IMR-90 (cell line): ENCODE data around the gene SNX32. TPM values are rescaled to one million over a fixed set of nuclear protein-coding genes. Genes with fewer than 3 reads are reported as not detected.

ENCODE experiments used
- polyA plus RNA-seq, 3 experiments: library from polyadenylated mRNA; depleted of rRNA; stranded (reverse); fragments of >200 nt; gene quantifications; 2 replicates each; pipeline ENCODE4 v1.2.3, GENCODE V29; 2012; ENCODE audit warnings: low replicate concordance in 1 of 3
- total RNA-seq: library from RNA; depleted of rRNA; stranded (reverse); fragments of >200 nt; gene quantifications from 2 replicates; pipeline ENCODE4 v1.2.3, GENCODE V29; 2012; rRNA removed

Gene SNX32
- total and polyA plus RNA-seq, 2 of the 4 experiments (the other 2 are of a cell fraction): 0.36 to 0.79 TPM

Other genes with a start within 250 kb of the SNX32 start
- gene KCNK7, start 238.2 kb upstream of the SNX32 start, total RNA-seq: not detected in 2 replicates
- 0.09 and 0.34 TPM in 2 replicates for gene KCNK7, start 238.2 kb upstream of the SNX32 start, polyA plus RNA-seq (2012; rRNA removed)
- 16.7 and 17.7 TPM in 2 replicates for gene MAP3K11, start 219.7 kb upstream of the SNX32 start, total RNA-seq
- 37.5 and 52.0 TPM in 2 replicates for gene MAP3K11, start 219.7 kb upstream of the SNX32 start, polyA plus RNA-seq (2012; rRNA removed)
- 5.6 and 5.8 TPM in 2 replicates for gene PCNX3, start 218.2 kb upstream of the SNX32 start, total RNA-seq
- 33.2 and 40.4 TPM in 2 replicates for gene PCNX3, start 218.2 kb upstream of the SNX32 start, polyA plus RNA-seq (2012; rRNA removed)
- 10.6 and 11.4 TPM in 2 replicates for gene SIPA1, start 195.9 kb upstream of the SNX32 start, total RNA-seq
- 39.7 and 44.3 TPM in 2 replicates for gene SIPA1, start 195.9 kb upstream of the SNX32 start, polyA plus RNA-seq (2012; rRNA removed)
- gene RELA, start 171.0 kb upstream of the SNX32 start, total RNA-seq: 8.6 and 8.9 TPM in 2 replicates
- 51.0 and 53.0 TPM in 2 replicates for gene RELA, start 171.0 kb upstream of the SNX32 start, polyA plus RNA-seq (2012; rRNA removed)
- 28.6 and 33.3 TPM in 2 replicates for gene KAT5, start 121.7 kb upstream of the SNX32 start, total RNA-seq
- 34.2 and 41.1 TPM in 2 replicates for gene KAT5, start 121.7 kb upstream of the SNX32 start, polyA plus RNA-seq (2012; rRNA removed)
- gene RNASEH2C, start 113.2 kb upstream of the SNX32 start, total RNA-seq: 40.0 and 69.4 TPM in 2 replicates
- gene RNASEH2C, start 113.2 kb upstream of the SNX32 start, polyA plus RNA-seq (2012; rRNA removed): 34.8 and 46.3 TPM in 2 replicates
- 2.2 and 2.5 TPM in 2 replicates for gene AP5B1, start 53.0 kb upstream of the SNX32 start, total RNA-seq
- 5.0 and 6.0 TPM in 2 replicates for gene AP5B1, start 53.0 kb upstream of the SNX32 start, polyA plus RNA-seq (2012; rRNA removed)
- gene OVOL1, start 46.9 kb upstream of the SNX32 start, total RNA-seq: not detected in 2 replicates
- not detected in 2 replicates for gene OVOL1, start 46.9 kb upstream of the SNX32 start, polyA plus RNA-seq (2012; rRNA removed)
- gene CFL1, start 24.2 kb downstream of the SNX32 start, total RNA-seq: 919 and 960 TPM in 2 replicates
- 2,231 and 2,466 TPM in 2 replicates for gene CFL1, start 24.2 kb downstream of the SNX32 start, polyA plus RNA-seq (2012; rRNA removed)
- 22.5 and 23.7 TPM in 2 replicates for gene MUS81, start 26.5 kb downstream of the SNX32 start, total RNA-seq
- 47.9 and 57.0 TPM in 2 replicates for gene MUS81, start 26.5 kb downstream of the SNX32 start, polyA plus RNA-seq (2012; rRNA removed)
- 62.7 and 69.2 TPM in 2 replicates for gene EFEMP2, start 38.8 kb downstream of the SNX32 start, total RNA-seq
- 431 and 601 TPM in 2 replicates for gene EFEMP2, start 38.8 kb downstream of the SNX32 start, polyA plus RNA-seq (2012; rRNA removed)
- 0.18 TPM in 1 of 2 replicates, not detected in the other for gene CTSW, start 45.9 kb downstream of the SNX32 start, total RNA-seq
- 0.07 and 0.23 TPM in 2 replicates for gene CTSW, start 45.9 kb downstream of the SNX32 start, polyA plus RNA-seq (2012; rRNA removed)
- gene FIBP, start 54.5 kb downstream of the SNX32 start, total RNA-seq: 119 and 182 TPM in 2 replicates
- 141 and 163 TPM in 2 replicates for gene FIBP, start 54.5 kb downstream of the SNX32 start, polyA plus RNA-seq (2012; rRNA removed)
- gene CCDC85B, start 56.7 kb downstream of the SNX32 start, total RNA-seq: 17.6 and 21.9 TPM in 2 replicates
- 35.4 and 62.1 TPM in 2 replicates for gene CCDC85B, start 56.7 kb downstream of the SNX32 start, polyA plus RNA-seq (2012; rRNA removed)
- 17.2 and 26.1 TPM in 2 replicates for gene FOSL1, start 66.4 kb downstream of the SNX32 start, total RNA-seq
- gene FOSL1, start 66.4 kb downstream of the SNX32 start, polyA plus RNA-seq (2012; rRNA removed): 97.4 and 107 TPM in 2 replicates
- 19.4 and 20.3 TPM in 2 replicates for gene C11orf68, start 85.1 kb downstream of the SNX32 start, total RNA-seq
- gene C11orf68, start 85.1 kb downstream of the SNX32 start, polyA plus RNA-seq (2012; rRNA removed): 96.1 and 104 TPM in 2 replicates
- 237 and 339 TPM in 2 replicates for gene DRAP1, start 85.5 kb downstream of the SNX32 start, total RNA-seq
- 344 and 428 TPM in 2 replicates for gene DRAP1, start 85.5 kb downstream of the SNX32 start, polyA plus RNA-seq (2012; rRNA removed)
- under 0.01 TPM in 1 of 2 replicates, not detected in the other for gene TSGA10IP, start 111.5 kb downstream of the SNX32 start, total RNA-seq
- gene TSGA10IP, start 111.5 kb downstream of the SNX32 start, polyA plus RNA-seq (2012; rRNA removed): 0.19 and 0.21 TPM in 2 replicates
- gene SART1, start 127.8 kb downstream of the SNX32 start, total RNA-seq: 25.5 and 32.5 TPM in 2 replicates
- gene SART1, start 127.8 kb downstream of the SNX32 start, polyA plus RNA-seq (2012; rRNA removed): 42.2 and 43.5 TPM in 2 replicates
- gene EIF1AD, start 168.2 kb downstream of the SNX32 start, total RNA-seq: 43.0 and 62.6 TPM in 2 replicates
- gene EIF1AD, start 168.2 kb downstream of the SNX32 start, polyA plus RNA-seq (2012; rRNA removed): 30.0 and 32.5 TPM in 2 replicates
- 35.0 and 36.6 TPM in 2 replicates for gene BANF1, start 168.5 kb downstream of the SNX32 start, total RNA-seq
- 242 and 249 TPM in 2 replicates for gene BANF1, start 168.5 kb downstream of the SNX32 start, polyA plus RNA-seq (2012; rRNA removed)
- 0.28 and 0.54 TPM in 2 replicates for gene CST6, start 178.0 kb downstream of the SNX32 start, total RNA-seq
- 3.0 and 4.9 TPM in 2 replicates for gene CST6, start 178.0 kb downstream of the SNX32 start, polyA plus RNA-seq (2012; rRNA removed)
- 0.18 and 0.28 TPM in 2 replicates for gene CATSPER1, start 192.5 kb downstream of the SNX32 start, total RNA-seq
- 0.91 and 1.0 TPM in 2 replicates for gene CATSPER1, start 192.5 kb downstream of the SNX32 start, polyA plus RNA-seq (2012; rRNA removed)
- not detected in 2 replicates for gene GAL3ST3, start 215.2 kb downstream of the SNX32 start, total RNA-seq
- 0.19 TPM in 2 replicates for gene GAL3ST3, start 215.2 kb downstream of the SNX32 start, polyA plus RNA-seq (2012; rRNA removed)
- gene SF3B2, start 218.4 kb downstream of the SNX32 start, total RNA-seq: 120 and 164 TPM in 2 replicates
- gene SF3B2, start 218.4 kb downstream of the SNX32 start, polyA plus RNA-seq (2012; rRNA removed): 110 and 122 TPM in 2 replicates
- 7.3 and 8.6 TPM in 2 replicates for gene PACS1, start 236.3 kb downstream of the SNX32 start, total RNA-seq
- gene PACS1, start 236.3 kb downstream of the SNX32 start, polyA plus RNA-seq (2012; rRNA removed): 29.0 and 32.0 TPM in 2 replicates